Left ventricle myocardium inferior (tissue), 1 donor: Measurements from ENCODE around the gene RGS16. TPM values are rescaled to one million over a fixed set of nuclear protein-coding genes. Genes with fewer than 3 reads are reported as not detected.
"Not testable (repeated sequence)": the region's sequence is repeated elsewhere in the genome, so short reads cannot be mapped to it uniquely, and the experiment has no call there.

ENCODE experiments used
- DNase-seq: peaks from one replicate; pipeline ENCODE4 v3.0.0-alpha.2; 2020
- H3K27ac ChIP-seq: fragments of 200-600 bp; replicated peaks from 2 replicates; pipeline ENCODE4 v1.8.0; 2021
- H3K27me3 ChIP-seq: fragments of 200-600 bp; 2 replicates; pipeline ENCODE4 v1.8.0; 2021; ENCODE audit warnings: low read depth
- H3K36me3 ChIP-seq: fragments of 200-600 bp; 2 replicates; pipeline ENCODE4 v1.8.0; 2021
- H3K4me1 ChIP-seq: fragments of 200-600 bp; 2 replicates; pipeline ENCODE4 v1.8.0; 2021
- H3K4me3 ChIP-seq: fragments of 200-600 bp; 2 replicates; pipeline ENCODE4 v1.8.0; 2021; ENCODE audit warnings: mild to moderate bottlenecking, moderate library complexity
- H3K9me3 ChIP-seq: fragments of 200-600 bp; replicated peaks from 2 replicates; pipeline ENCODE4 v1.8.0; 2021
- intact Hi-C: fragments of 100-400 bp; cut with micrococcal nuclease; formaldehyde crosslinking; loops from one replicate; pipeline ENCODE4 v1.11.0; 2022
- total RNA-seq: library from RNA; stranded (reverse); fragmentation: NEBNext Ultra II Directional; extraction: Animal tissue kit (Norgen Biotek cat#: 25700); gene quantifications from one replicate; pipeline ENCODE4 v1.2.1, GENCODE V29; 2021
- TF ChIP-seq, protein P1 (sequence below): fragments of 200-600 bp; IDR thresholded peaks from 2 replicates; pipeline ENCODE4 v1.8.0; 2021; ENCODE audit warnings: antibody characterized with exemption, mild to moderate bottlenecking, borderline replicate concordance
- donor health status: DM: no; HTN: yes; CAD: no; lungs with severe emphysema.

The RGS16 gene
- total RNA-seq, 1 donor from 2014 or later, result 0.88 TPM

GRCh38 chr1:182633031-182633430 lies 28.8 kb upstream of the RGS16 start:
- intact Hi-C loops, result no loop called here
- no peak overlapping the region for H3K4me3 ChIP-seq
- H3K27me3 ChIP-seq, result no peaks in the 10 kb centered on the region
- H3K4me1 ChIP-seq, result peaks cover 25% of the 10 kb centered on the region
- H3K27ac ChIP-seq, result no peak overlapping the region
- no peaks in the 10 kb centered on the region for H3K36me3 ChIP-seq
- DNase-seq, result no peak
- TF ChIP-seq, protein P1, sequence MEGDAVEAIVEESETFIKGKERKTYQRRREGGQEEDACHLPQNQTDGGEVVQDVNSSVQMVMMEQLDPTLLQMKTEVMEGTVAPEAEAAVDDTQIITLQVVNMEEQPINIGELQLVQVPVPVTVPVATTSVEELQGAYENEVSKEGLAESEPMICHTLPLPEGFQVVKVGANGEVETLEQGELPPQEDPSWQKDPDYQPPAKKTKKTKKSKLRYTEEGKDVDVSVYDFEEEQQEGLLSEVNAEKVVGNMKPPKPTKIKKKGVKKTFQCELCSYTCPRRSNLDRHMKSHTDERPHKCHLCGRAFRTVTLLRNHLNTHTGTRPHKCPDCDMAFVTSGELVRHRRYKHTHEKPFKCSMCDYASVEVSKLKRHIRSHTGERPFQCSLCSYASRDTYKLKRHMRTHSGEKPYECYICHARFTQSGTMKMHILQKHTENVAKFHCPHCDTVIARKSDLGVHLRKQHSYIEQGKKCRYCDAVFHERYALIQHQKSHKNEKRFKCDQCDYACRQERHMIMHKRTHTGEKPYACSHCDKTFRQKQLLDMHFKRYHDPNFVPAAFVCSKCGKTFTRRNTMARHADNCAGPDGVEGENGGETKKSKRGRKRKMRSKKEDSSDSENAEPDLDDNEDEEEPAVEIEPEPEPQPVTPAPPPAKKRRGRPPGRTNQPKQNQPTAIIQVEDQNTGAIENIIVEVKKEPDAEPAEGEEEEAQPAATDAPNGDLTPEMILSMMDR, result no peak
- no peaks in the 10 kb centered on the region for H3K9me3 ChIP-seq

GRCh38 chr1:182632441-182632857 lies 28.3 kb upstream of the RGS16 start:
- H3K27ac ChIP-seq, DNase-seq, intact Hi-C loops, H3K9me3 ChIP-seq, H3K36me3 ChIP-seq, H3K27me3 ChIP-seq, H3K4me3 ChIP-seq: not testable (repeated sequence)
- peaks cover 25% of the 10 kb centered on the region for H3K4me1 ChIP-seq

DNA sequence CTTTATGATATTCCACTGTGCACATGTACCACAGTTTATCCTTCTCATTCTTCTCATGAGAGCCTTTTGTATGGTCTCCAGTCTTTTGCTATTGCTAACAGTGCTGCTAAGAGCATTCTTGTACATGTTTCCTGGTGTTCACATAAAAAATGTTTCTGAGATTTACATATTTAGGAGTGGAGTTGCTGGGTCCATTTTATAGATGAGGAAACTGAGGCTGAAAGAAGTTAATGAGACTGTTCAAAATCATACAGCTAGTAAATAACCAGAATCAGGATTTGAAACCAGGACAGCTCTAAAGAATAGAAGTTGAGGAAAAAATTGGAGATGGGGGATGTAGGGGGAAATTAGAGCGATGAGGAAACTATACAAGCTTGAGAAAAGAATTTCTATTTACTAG lies 27.8 kb upstream of the RGS16 start:
- TF ChIP-seq, protein P1, result no peak
- H3K9me3 ChIP-seq, result no peaks in the 10 kb centered on the region
- H3K27me3 ChIP-seq, result no peaks in the 10 kb centered on the region
- no peaks in the 10 kb centered on the region for H3K36me3 ChIP-seq
- no peak overlapping the region for H3K4me3 ChIP-seq
- DNase-seq, result no peak
- intact Hi-C loops, result no loop called here
- peaks cover 27% of the 10 kb centered on the region for H3K4me1 ChIP-seq
- H3K27ac ChIP-seq, result no peak overlapping the region

DNA sequence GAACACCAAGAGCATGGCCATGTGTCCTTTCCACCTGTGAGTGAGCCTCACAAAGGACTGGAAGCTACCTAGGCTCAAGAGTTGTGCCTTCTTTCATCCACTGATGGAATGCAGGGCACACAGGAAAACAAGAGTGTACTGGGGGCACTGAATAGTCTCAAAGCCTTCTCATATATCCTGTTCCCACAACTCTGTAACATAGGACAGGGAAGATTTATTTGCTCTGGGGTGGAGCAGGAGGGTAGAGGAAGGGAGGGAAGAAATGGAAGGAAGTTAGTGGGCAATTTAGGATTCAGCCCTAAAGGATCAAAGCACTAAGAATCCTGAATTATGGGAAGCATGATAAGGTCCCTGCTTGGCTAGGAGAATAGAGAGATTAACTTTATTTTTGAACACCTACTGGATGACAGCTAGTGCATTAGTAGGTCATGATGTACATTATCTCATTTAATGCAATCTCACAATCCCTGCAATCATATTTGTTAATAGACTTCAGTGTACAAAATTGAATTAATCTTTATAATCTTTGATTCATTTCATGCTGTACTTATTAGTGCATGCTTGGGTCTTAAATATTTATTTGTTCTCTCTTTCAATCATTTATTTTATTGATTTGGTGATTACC lies 27.0 kb upstream of the RGS16 start:
- Histone ChIP-seq H3K4me3 (no peak overlapping the region), H3K9me3 (no peaks in the 10 kb centered on the region), H3K27ac (no peak overlapping the region), H3K27me3 (no peaks in the 10 kb centered on the region), H3K4me1 (peaks cover 35% of the 10 kb centered on the region), H3K36me3 (no peaks in the 10 kb centered on the region)
- no peak for DNase-seq
- intact Hi-C loops, result no loop called here
- TF ChIP-seq, protein P1, result no peak

- DNase-seq, result no peak
- Histone ChIP-seq H3K27me3 (no peaks in the 10 kb centered on the region), H3K9me3 (no peaks in the 10 kb centered on the region), H3K4me1 (peaks cover 41% of the 10 kb centered on the region), H3K4me3 (no peak overlapping the region), H3K36me3 (no peaks in the 10 kb centered on the region), H3K27ac (no peak overlapping the region)
- intact Hi-C loops, result no loop called here
- TF ChIP-seq, protein P1, result no peak
Observed at GRCh38 chr1:182630586-182630985, 26.4 kb upstream of the RGS16 start.

GRCh38 chr1:182629499-182630096 lies 25.4 kb upstream of the RGS16 start:
- no peaks in the 10 kb centered on the region for H3K9me3 ChIP-seq
- H3K4me1 ChIP-seq, result peaks cover 51% of the 10 kb centered on the region
- no peaks in the 10 kb centered on the region for H3K27me3 ChIP-seq
- H3K27ac ChIP-seq, result peak overlapping the region; percentile 18
- H3K36me3 ChIP-seq, result no peaks in the 10 kb centered on the region
- no peak for DNase-seq
- no peak overlapping the region for H3K4me3 ChIP-seq
- intact Hi-C loops, result no loop called here
- TF ChIP-seq, protein P1, result no peak
